HEK293T (cell line): ENCODE measurements around the gene POLE4.

Experiments
- CTCF ChIA-PET: fragments of 350-600 bp; formaldehyde crosslinking; extraction: SDS; loops from one replicate; lab custom pipeline; 2021; ENCODE audit warnings: antibody characterized with exemption, inconsistent platforms; lab: Yijun Ruan, JAX
- POLR2A ChIA-PET: fragments of 350-600 bp; formaldehyde crosslinking; extraction: SDS; loops from one replicate; lab custom pipeline; 2020; ENCODE audit warnings: antibody characterized with exemption, inconsistent platforms; lab: Yijun Ruan, JAX
- DNase-seq: peaks from one replicate; pipeline ENCODE4 v3.0.0; 2012; ENCODE audit warnings: mixed read lengths; ENCODE audit errors: extremely low spot score
- ARNT ChIP-seq: fragments of 450-650 bp; IDR thresholded peaks from 2 replicates; pipeline ENCODE4 v1.6.1; 2017; ENCODE audit warnings: mild to moderate bottlenecking
- BHLHE40 ChIP-seq: fragments of 450-650 bp; IDR thresholded peaks from 2 replicates; pipeline ENCODE4 v1.6.1; 2016; ENCODE audit warnings: mild to moderate bottlenecking, moderate library complexity, borderline replicate concordance
- CTBP1 ChIP-seq: fragments of 450-650 bp; IDR thresholded peaks from 2 replicates; pipeline ENCODE4 v1.6.1; 2016; ENCODE audit warnings: borderline replicate concordance
- ELF4 ChIP-seq: fragments of 450-650 bp; IDR thresholded peaks from 2 replicates; pipeline ENCODE4 v1.6.1; 2017; ENCODE audit warnings: antibody characterized with exemption
- FOXA1 ChIP-seq: fragments of 450-650 bp; IDR thresholded peaks from 2 replicates; pipeline ENCODE4 v1.6.1; 2016; ENCODE audit warnings: mild to moderate bottlenecking
- FOXK2 ChIP-seq: fragments of 450-650 bp; IDR thresholded peaks from 2 replicates; pipeline ENCODE4 v1.6.1; 2016; ENCODE audit warnings: mild to moderate bottlenecking
- FOXM1 ChIP-seq: fragments of 450-650 bp; IDR thresholded peaks from 2 replicates; pipeline ENCODE4 v1.6.1; 2017; ENCODE audit warnings: mild to moderate bottlenecking, borderline replicate concordance
- HDGF ChIP-seq: fragments of 450-650 bp; IDR thresholded peaks from 2 replicates; pipeline ENCODE4 v1.6.1; 2017; ENCODE audit warnings: antibody characterized with exemption, borderline replicate concordance
- L3MBTL2 ChIP-seq: fragments of 450-650 bp; conservative IDR thresholded peaks from 2 replicates; pipeline ENCODE4 v1.6.1; 2016; ENCODE audit warnings: mild to moderate bottlenecking
- LEF1 ChIP-seq: fragments of 450-650 bp; IDR thresholded peaks from 2 replicates; pipeline ENCODE4 v1.6.1; 2017; ENCODE audit warnings: mild to moderate bottlenecking, borderline replicate concordance
- NFRKB ChIP-seq: fragments of 450-650 bp; IDR thresholded peaks from 2 replicates; pipeline ENCODE4 v1.6.1; 2016; ENCODE audit warnings: mild to moderate bottlenecking, moderate library complexity
- SP1 ChIP-seq: fragments of 450-650 bp; IDR thresholded peaks from 2 replicates; pipeline ENCODE4 v1.6.1; 2017
- SUZ12 ChIP-seq: fragments of 450-650 bp; IDR thresholded peaks from 2 replicates; pipeline ENCODE4 v1.6.1; 2016; ENCODE audit warnings: mild to moderate bottlenecking
- TARDBP ChIP-seq: fragments of 450-650 bp; IDR thresholded peaks from 2 replicates; pipeline ENCODE4 v1.6.1; 2016
- ZNF384 ChIP-seq: fragments of 450-650 bp; IDR thresholded peaks from 2 replicates; pipeline ENCODE4 v1.6.1; 2016
- TF ChIP-seq, protein P1 (sequence below): fragments of 450-650 bp; IDR thresholded peaks from 2 replicates; pipeline ENCODE4 v1.6.1; 2016

Gene POLE4

GRCh38 chr2:75012080-75012479 is 53.6 kb downstream of the POLE4 start:
- CTCF ChIA-PET, result interaction anchor here (0.6 kb wide), 1 partner anchor 47 kb away, joined by 4 read pairs; no protein-coding TSS in a partner anchor
- TF ChIP-seq CTBP1 (no peak), NFRKB (no peak), ZNF384 (no peak), FOXA1 (no peak), FOXK2 (no peak), BHLHE40 (no peak), HDGF (no peak), ARNT (no peak), SP1 (no peak), LEF1 (no peak), L3MBTL2 (no peak), ELF4 (no peak), TARDBP (no peak), SUZ12 (no peak), FOXM1 (no peak)
- TF ChIP-seq, protein P1, sequence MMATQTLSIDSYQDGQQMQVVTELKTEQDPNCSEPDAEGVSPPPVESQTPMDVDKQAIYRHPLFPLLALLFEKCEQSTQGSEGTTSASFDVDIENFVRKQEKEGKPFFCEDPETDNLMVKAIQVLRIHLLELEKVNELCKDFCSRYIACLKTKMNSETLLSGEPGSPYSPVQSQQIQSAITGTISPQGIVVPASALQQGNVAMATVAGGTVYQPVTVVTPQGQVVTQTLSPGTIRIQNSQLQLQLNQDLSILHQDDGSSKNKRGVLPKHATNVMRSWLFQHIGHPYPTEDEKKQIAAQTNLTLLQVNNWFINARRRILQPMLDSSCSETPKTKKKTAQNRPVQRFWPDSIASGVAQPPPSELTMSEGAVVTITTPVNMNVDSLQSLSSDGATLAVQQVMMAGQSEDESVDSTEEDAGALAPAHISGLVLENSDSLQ, result no peak
- DNase-seq, result no peak
- POLR2A ChIA-PET, result no interaction called here

- TF ChIP-seq BHLHE40, result no peak
- TF ChIP-seq TARDBP, result no peak
- TF ChIP-seq FOXA1, result no peak
- no peak for TF ChIP-seq ZNF384
- TF ChIP-seq SUZ12, result no peak
- no peak for TF ChIP-seq LEF1
- no peak for TF ChIP-seq NFRKB
- no peak for TF ChIP-seq ELF4
- no peak for TF ChIP-seq ARNT
- no peak for TF ChIP-seq FOXM1
- no peak for TF ChIP-seq SP1
- no peak for TF ChIP-seq CTBP1
- TF ChIP-seq L3MBTL2, result no peak
- no peak for TF ChIP-seq HDGF
- no peak for TF ChIP-seq FOXK2
- TF ChIP-seq, protein P1, result no peak
- POLR2A ChIA-PET, result no interaction called here
- CTCF ChIA-PET, result no interaction called here
- no peak for DNase-seq
Observed at GRCh38 chr2:75018162-75018561, 59.7 kb downstream of the POLE4 start.
